ENCODE measurements around the gene EPX.

The EPX gene

DNA sequence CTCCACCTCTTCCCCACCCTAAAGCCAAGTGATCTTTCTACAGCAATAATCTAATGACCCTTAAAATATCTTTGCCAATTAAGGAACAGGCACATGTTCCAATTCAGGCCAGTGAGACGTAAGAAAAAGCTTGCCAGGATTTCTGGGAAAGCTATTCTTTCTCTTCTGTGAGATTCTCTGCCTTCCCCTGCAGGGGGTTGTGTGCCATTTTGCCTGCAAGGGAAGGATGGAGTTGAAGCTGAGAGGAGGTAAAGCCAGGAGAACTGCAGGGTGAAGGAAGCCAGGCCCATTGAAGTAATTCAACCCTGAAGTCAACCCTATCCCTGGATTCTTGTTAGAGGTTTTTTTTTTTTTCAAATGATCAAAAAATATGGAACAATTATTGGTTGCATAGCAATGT lies 36.9 kb downstream of the EPX start:
- no peak for DNase-seq

DNA sequence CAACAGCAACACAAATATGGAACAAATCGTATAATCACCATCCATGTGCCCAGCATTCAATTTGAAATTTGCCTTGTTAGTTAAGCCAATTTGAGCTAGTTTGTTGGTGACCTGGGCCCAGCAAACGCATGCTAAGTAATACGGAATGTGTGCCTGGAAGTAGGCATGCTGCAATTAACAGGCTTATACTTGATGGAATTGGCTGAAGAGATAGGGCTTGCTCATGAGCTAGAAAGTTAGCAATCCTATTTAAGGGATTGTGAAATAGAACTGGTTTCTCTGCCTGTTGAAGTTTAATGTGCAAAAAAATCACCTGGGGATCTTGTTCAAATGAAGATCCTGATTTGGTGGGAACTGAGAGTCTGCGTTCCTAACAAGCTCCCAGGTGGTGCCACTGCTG lies 37.4 kb downstream of the EPX start:
- no peak for DNase-seq

DNA sequence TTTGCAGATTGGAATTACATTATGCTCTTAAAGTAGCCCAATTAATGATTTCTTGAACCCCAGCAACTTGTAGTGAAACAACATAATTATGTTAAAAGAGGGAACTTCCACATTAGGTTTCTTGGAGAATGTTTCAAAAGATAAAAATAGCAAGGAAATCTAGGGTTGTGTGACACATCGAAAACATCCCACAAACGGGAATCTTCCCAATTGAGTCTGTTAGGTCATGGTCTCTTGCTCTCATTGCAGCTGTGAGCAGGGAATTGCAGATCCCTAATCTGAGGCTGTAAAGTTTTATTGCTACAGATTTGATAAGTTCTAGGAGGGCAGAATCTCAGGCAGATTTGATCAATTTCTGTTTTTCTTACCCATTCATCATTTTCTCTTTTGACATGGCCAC lies 39.1 kb downstream of the EPX start:
- no peak for DNase-seq

DNA sequence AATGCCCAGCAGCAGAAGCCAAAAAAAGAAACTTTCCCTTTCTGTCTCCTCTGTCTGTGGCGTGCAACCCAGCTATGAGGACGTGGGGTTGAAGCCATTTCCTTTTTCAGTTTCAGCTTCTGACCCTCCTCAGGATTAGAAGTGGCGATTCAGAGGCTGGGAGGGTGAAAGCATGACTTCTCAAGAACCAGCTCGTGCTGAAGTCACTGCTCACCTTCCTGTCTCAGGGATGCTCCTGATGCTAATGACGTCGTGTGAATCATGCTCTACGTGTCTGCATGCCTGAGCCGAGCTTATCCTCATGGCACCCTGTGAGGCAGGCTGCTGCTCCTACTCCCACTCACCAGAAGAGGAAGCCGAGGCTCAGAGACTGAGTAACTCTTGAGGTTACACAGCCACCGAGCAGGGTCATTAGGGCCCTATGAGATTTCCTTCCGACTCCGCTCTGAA lies 40.2 kb downstream of the EPX start:
- no peak for DNase-seq

DNA sequence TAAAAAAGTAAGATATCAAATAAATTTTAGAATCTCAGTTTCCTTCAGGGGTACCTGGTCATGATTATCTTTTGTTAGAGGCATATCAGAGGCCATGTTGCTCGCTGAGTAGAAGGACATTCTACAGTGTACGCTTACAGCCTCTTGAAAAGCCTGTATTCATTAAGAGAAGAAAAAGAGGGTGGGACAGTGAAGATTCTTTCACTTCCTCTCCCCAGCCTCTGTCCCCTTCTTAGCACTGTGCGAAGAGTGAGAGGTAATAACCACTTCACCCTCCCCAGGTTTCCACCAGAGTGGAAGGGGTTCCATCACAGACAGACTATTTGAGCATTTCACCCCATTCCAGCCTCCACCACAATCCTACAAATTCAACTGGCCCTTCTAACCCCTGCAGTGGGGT lies 41.0 kb downstream of the EPX start:
- DNase-seq = peak; percentile 38

DNA sequence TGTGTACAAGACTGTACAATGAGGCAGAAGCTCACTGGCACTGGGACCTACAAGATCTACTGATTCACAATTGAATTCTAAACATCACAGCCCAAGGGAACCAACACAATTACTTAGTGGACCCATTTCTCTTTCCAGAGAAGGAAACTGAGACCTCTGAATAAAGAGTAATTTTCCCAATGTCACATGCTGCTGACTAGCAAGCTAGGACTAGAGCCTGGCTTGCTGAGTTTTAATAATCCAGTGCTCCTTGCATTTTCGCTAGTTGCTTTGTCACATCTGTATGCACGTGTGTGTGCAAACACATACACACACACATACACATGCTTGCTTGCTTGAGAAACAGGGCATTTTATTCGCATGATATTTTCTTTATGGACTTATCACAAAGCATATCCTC lies 42.0 kb downstream of the EPX start:
- DNase-seq = no peak

DNA sequence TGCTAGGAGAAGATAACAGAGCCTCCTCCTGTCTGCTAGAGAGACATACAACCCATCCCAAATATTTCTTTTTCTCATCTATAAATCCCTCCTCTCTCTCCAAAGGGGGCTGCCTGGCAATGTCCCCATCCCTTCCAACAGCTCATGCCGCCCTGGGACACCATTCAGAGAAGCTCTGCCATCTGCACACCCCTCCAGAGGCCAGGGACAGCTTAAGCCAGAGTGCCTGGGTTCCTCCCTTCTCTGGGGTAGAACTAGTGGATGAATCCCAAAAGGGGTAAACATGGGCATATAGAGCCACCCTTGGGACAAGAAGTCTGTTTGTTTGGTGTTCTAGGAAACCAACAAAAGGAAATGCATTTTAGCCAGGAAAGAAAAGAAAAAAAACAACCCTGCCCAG lies 43.3 kb downstream of the EPX start:
- no peak for DNase-seq

DNA sequence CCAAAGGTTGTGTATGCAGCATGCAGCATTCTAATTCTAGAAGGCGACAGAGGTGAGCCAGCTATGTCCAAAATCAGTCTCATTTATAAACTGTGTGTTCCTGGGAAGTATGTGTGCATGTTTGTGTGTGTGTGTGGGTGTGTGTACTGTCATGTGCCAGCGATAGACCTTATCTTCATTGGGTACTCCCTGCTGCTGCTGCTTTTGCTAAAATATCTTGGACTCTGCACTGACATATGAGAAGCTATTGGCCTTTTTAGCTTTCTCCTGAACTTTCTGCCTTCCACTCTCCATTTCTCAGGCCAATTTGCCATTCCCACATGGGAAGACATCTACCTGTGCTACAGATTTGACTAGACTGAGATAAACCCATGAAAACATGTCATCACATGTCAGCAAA lies 43.9 kb downstream of the EPX start:
- no peak for DNase-seq

DNA sequence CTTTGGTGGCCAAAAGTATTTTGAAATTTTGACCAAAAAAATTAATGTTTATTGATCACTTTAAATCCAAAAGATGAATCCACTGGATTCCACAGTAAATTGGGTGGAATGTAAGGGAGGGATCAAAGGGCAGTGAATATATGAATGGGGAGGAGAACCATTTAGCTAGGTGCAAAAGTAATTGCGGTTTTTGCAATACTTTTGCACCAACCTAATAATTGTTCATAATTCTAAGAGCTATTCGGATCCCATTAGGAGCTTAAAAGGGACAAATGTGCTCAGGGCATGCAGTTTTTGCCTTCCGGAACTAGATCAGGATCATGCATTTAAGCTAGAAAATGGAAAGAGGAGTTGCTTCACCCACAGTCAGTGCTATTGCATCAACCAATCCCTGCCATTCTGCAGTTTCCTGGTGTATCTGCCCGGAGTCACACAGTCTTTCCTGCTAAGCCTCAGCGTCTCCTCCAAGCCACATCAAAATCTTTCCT lies 45.7 kb downstream of the EPX start, which contains the start of gene LPO:
TSS of gene LPO (plus strand) at position 438 of the 488 bp plus-strand sequence. CDS start 4,396 bp downstream, outside the sequence.
- DNase-seq = no peak

DNA sequence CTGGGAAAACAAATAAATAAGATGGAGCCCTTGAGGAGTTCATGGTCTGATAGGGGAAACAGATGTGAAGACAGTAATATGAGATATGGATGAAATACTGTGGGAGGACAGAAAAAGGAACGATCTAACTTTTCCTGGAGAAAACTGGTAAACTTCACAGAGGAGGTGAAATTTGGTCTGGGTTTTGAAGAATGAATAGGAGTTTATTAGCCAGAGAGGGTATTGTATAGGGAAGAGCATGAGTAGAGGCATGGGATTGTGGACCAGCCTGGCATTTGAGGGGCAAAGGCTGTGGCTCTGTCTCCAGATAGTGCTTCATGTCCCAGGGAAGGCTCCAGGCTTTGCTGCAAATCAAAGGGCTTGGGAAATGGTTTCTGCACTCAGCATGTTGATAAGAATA lies 47.5 kb downstream of the EPX start:
- no peak for DNase-seq

DNA sequence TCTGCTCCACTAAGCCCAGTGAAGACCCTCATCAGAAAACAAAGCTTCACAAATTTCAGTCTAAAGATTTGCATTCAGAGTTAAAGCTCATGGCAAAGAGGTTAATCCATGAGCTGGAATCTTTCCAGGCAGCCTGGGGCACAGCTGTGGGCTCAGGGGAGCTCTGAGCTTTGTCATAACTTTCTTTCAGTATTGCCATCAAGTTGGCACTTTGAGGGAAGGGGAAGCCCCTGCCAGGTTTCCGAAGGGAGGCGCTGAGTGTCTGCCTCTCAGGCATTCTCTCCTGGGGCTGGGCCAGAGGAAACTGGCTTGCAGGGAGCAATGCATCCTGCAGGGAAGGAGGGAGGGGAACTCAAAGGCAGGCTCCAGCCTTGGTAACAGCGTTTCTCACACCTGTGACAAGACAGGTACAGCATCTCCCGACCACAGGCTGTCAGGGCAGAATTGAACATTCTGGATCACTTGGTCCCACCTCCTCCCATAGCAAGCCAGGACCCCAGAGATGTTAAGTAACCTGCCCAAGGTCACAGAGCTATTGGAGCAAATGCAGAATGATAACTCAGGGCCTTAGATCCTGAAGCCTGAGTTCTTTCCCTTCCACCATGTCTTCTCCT lies 49.8 kb downstream of the EPX start:
- DNase-seq = peak; percentile 18

DNA sequence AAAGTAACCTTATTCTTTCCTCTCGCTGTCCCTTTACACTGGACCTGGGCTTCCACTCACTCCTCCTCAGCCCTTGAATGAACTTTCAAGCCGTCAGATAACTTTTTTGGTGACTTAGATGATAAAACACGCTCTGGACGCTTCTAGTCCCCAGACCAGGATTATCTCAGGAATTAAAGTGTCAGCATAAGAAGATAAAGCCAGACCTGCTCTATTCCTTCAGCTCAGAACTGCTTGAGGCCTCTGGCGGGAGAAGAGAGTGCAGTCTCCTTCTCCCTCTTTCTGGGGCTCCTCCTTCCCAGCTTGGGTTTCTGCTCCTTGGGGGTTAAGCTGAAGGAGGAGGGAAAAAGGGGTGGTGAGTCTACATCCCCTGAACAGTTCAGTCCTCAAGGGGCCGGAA lies 52.4 kb downstream of the EPX start:
- no peak for DNase-seq

DNA sequence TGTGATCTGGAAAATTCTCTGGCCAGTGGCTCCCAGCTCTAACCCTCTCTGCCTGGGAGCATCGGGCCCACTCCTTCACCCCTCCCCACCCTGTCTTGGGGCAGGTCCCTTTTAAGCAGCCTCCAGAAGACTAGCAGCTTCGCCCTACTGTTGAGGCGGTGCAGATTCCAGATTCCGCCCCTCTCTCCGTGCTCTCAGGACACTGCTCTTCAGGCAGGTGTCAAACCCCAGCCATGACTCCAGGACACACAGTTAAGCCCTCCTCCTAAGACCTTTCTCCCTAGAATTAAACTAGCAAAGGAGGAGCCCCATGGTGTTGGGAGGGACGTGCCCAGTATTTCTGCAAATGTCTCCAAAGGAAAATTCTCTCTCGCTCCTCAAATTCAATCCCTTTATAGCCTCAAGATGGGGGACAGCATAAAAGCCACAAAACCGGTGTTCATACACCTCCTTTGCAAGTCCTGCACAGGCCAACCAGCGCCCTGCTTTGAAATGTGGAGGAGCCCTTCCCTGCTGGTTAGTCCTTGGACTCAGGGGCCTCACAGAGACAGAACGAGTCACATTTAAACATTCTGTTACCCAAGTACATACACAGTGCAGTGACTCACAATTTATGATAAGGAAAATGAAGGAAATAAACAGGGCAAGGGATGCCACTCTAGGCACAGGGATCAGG lies 53.0 kb downstream of the EPX start:
- no peak for DNase-seq

DNA sequence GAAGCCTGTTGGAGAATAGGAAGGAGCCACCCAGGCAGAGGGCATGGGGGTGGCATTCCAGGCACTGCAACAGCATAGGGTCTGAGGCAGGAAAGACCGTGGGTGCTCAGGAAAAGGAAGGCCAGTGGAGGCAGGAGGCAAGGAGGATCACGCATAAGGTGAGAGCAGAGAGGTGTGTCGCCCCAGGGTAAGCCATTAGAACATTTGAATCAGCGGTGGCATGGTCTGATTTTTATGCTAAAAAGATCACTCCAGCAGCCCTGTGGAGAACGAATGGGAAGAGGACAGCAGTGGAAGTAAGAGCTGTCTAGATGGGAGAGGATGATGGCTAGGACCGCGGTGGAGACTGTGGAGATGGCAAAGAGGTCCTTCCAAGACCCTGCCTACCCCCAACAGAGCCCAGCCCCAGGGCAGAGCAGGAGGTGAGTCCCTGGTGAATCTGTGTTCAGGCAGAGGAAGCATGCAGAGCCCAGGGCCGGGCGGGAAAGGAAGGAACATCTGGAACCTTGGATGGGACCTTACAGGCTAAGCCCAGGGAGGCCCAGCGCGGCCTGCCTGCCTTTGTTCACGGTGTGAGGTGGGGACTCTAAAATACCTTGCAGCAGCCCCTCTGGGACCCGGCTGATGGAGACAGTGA lies 53.7 kb downstream of the EPX start:
- DNase-seq = no peak

DNA sequence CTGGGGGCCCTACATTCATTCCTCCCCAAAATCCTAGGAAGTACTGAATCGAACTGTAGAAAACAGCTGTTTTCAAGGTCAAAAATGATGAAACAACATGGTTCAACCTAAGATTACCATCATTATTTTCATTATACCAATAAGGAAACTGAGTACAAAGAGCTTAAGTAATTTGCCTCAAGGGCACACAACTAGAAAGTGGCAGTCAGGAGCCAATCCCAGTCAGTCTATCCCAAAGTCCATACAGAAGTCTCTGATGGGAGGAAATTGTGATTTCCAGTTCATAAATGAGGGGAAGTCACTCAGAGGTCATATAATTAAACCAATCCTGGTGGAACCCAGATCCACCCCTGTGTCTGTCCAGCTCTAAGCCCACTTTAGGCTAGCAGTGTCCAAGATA lies 54.3 kb downstream of the EPX start:
- DNase-seq = no peak

DNA sequence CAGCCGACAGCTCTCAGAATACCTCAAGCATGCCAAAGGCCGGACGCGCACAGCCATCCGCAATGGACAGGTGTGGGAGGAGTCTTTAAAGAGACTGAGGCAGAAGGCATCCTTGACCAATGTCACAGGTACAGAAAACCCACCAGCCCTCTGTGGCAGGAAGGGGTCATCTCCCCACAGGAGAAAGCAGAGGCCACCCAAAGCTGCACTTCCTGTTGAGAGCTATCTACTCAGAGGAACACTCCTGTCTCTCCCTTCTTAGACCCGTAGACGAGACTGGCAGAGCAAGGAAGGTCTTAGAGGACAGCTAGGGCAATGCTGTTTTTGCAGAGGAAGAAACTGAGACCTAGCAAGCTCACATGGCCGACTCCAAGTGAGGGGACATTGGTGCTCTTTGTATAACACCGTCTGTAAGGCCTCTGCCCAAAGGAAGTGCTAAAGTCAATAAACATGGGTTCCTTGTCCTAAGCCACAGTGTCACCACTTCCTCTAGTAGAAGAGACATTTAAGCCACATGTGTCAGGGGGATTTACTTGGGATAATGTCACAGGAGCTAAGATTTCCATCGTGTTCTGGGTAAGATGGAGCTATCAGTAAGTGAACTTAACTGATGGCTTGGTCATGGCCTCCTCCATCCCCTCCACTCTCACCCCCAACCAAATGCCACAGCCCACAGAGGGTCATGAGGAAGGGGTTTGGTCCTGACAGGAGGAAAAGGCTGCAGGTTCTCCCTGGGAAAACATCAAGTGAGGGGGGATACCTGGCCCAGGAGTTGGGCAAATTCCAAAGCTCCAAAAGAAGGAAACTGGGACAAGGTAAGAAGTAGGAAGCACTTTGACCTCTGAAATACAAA lies 55.2 kb downstream of the EPX start:
- no peak for DNase-seq

DNA sequence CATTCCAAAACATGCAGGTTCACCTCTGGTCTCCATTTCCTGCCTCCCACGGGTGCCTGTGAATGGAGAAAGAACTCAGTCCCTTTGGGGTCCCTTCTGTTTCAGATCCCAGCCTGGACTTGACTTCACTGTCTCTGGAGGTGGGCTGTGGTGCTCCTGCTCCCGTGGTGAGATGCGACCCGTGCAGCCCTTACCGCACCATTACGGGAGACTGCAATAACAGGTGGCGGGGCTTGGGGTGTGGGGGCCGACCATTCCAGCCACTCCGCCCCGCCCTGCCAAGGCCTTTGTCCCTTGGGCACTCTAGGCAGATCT lies 56.4 kb downstream of the EPX start:
- DNase-seq = no peak

DNA sequence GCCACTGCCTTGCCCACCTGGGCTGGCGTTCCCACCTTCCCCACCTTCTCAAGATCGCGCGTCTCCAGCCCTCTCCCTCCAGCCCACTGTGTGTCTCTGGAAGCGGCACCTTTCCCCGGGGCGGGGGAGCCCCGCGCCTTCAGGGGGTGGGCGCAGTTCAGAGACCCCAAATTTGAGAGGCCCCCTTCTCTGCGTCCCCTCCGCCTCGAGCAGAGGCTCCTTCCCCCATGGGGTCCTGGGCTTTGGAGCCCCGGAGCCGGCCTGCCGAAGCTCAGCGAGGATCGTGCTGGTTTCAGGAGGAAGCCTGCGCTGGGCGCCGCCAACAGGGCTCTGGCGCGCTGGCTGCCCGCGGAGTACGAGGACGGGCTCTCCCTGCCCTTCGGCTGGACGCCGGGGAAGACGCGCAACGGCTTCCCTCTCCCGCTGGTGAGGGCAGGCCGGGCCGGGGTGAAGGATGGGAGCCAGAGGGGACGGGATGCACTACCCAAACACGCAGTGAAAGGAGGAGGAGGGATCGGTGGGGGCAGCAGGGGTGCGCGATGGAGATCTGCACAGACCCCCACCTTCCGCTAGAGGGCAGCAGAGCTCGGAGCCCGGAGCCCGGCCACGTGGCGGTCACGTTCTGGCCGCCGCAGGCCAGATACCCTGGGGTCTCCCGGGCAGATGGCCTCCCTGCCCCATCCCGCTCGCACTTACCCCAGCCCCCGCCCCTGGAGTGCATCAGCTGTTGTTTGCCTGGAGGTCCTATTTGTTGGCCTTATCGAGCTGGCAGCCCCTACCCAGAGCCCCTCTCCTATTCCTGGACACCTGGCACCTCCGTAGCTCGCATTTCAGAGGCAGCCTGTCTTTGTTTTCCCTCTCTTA lies 57.0 kb downstream of the EPX start:
- DNase-seq = peak; percentile 70

DNA sequence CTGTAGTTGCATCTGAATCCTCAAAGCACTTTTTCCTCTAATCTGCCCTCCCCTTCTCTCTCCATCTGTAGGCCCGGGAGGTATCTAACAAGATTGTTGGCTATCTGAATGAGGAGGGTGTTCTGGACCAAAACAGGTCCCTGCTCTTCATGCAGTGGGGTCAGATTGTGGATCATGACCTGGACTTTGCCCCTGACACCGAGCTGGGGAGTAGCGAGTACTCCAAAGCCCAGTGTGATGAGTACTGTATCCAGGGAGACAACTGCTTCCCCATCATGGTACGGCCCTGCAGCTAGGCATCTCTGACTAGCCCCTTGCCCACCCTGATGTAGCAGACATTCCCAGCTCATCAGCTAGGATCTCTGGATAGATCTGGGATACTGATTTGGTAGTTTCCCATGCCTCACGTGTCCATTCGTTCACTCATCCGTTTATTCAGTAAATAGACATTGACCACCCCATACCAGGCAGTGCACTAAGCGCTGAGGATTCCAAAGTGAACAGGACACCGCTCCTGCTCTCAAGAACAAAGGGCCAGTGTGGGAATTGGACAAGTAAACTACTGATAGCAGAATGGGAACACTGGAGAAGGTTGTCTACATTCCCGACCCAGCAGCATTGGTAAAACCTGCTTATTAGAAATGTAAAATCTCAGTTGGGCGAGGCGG lies 58.0 kb downstream of the EPX start:
- DNase-seq = no peak

DNA sequence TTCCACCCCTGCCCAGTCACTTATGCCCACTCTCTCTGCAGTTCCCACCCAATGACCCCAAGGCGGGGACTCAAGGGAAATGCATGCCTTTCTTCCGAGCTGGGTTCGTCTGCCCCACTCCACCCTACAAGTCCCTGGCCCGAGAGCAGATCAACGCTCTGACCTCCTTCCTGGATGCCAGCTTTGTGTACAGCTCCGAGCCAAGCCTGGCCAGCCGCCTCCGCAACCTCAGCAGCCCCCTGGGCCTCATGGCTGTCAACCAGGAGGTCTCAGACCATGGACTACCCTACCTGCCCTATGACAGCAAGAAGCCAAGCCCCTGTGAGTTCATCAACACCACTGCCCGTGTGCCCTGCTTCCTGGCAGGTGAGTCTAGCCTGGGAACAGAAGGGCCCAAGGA lies 59.6 kb downstream of the EPX start:
- no peak for DNase-seq

DNA sequence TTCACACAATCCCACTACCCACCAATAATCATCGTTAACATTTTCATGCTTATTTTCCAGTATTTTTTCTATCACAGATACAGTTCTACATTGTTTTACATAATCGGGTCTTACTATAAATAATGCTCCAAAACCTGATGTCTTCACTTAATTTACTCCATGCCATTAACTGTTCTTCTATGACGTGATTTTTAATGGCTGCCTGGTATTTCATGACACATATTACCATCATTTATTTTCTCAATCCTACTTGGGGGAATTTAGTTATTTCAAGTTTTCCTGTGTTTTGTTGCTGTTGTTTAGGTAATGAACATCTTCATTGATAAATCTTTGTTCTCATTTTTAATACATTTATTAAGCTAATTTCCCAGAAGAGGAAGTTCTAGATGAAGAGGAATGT lies 60.6 kb downstream of the EPX start:
- DNase-seq = no peak

Measured in RPMI8226 (cell line).